ENCODE results near the gene DARS2. TPM values are rescaled to one million over a fixed set of nuclear protein-coding genes. Genes with fewer than 3 reads are reported as not detected.
"Not testable (repeated sequence)": the region's sequence is repeated elsewhere in the genome, so short reads cannot be mapped to it uniquely, and the experiment has no call there.

The DARS2 gene
- total RNA-seq, 1 donor from 2014 or later: 17.4 TPM

GRCh38 chr1:173798078-173798477 is 26.4 kb upstream of the DARS2 start:
- H3K4me3 Mint-ChIP-seq (ENCODE audit: unreplicated experiment): no peak overlapping the region
- FAIRE-seq: no peak

GRCh38 chr1:173799995-173800394 is 24.5 kb upstream of the DARS2 start:
- H3K27me3 Mint-ChIP-seq (ENCODE audit: low read depth, unreplicated experiment); H2AFZ ChIP-seq (ENCODE audit: low read depth, low read length); H3K79me2 ChIP-seq (ENCODE audit: insufficient read depth, low read length); H3K27me3 ChIP-seq (ENCODE audit: insufficient read depth, low read length); H3K4me3 Mint-ChIP-seq (ENCODE audit: unreplicated experiment); H3K4me1 ChIP-seq (ENCODE audit: insufficient read depth, low read length); H3K4me1 Mint-ChIP-seq (ENCODE audit: low read depth, unreplicated experiment); FAIRE-seq; H3K9ac ChIP-seq (ENCODE audit: low read length); H3K36me3 Mint-ChIP-seq (ENCODE audit: low read depth, unreplicated experiment); DNase-seq (ENCODE audit: low read depth); H3K4me2 ChIP-seq (ENCODE audit: low read length); H3K27ac ChIP-seq (ENCODE audit: low read depth, low read length); H3K27ac Mint-ChIP-seq (ENCODE audit: unreplicated experiment); H3K9me3 Mint-ChIP-seq (ENCODE audit: unreplicated experiment); H4K20me1 ChIP-seq (ENCODE audit: insufficient read depth, low read length); H3K4me3 ChIP-seq (ENCODE audit: insufficient read depth, low read depth, low read length); H3K9me3 ChIP-seq (ENCODE audit: insufficient read depth, low read depth, low read length): not testable (repeated sequence)
- H3K36me3 ChIP-seq (ENCODE audit: insufficient read depth, low read length): peaks cover 16% of the 10 kb centered on the region

More at GRCh38 chr1:173798078-173798477, 26.4 kb upstream of the DARS2 start:
- no peak for DNase-seq (ENCODE audit: low read depth)
- TF ChIP-seq EZH2 (IDR thresholded peaks at IDR 0.05; ENCODE audit: insufficient read depth, low read length): no peak
- no peak for TF ChIP-seq CTCF (IDR thresholded peaks at IDR 0.05; ENCODE audit: insufficient read depth, low read depth, low read length)
- Histone ChIP-seq H4K20me1 (ENCODE audit: insufficient read depth, low read length) (no peaks in the 10 kb centered on the region), H2AFZ (ENCODE audit: low read depth, low read length) (no peak overlapping the region), H3K27me3 (ENCODE audit: insufficient read depth, low read length) (no peaks in the 10 kb centered on the region), H3K4me1 (ENCODE audit: insufficient read depth, low read length) (no peaks in the 10 kb centered on the region), H3K4me2 (ENCODE audit: low read length) (no peak overlapping the region), H3K9ac (ENCODE audit: low read length) (no peak overlapping the region), H3K79me2 (ENCODE audit: insufficient read depth, low read length) (no peaks in the 10 kb centered on the region), H3K9me3 (ENCODE audit: insufficient read depth, low read depth, low read length) (no peaks in the 10 kb centered on the region), H3K4me3 (ENCODE audit: insufficient read depth, low read depth, low read length) (no peak overlapping the region), H3K36me3 (ENCODE audit: insufficient read depth, low read length) (peaks cover 15% of the 10 kb centered on the region), H3K27ac (ENCODE audit: low read depth, low read length) (no peak overlapping the region)
- Mint-ChIP-seq H3K27ac (ENCODE audit: unreplicated experiment) (no peak overlapping the region), H3K36me3 (ENCODE audit: low read depth, unreplicated experiment) (no peaks in the 10 kb centered on the region), H3K27me3 (ENCODE audit: low read depth, unreplicated experiment) (no peaks in the 10 kb centered on the region), H3K9me3 (ENCODE audit: unreplicated experiment) (no peaks in the 10 kb centered on the region), H3K4me1 (ENCODE audit: low read depth, unreplicated experiment) (peaks cover 5% of the 10 kb centered on the region)

- peaks cover 4% of the 10 kb centered on the region for H3K36me3 Mint-ChIP-seq (ENCODE audit: low read depth, unreplicated experiment)
- no peak overlapping the region for H3K27ac ChIP-seq (ENCODE audit: low read depth, low read length)
- H3K9me3 Mint-ChIP-seq (ENCODE audit: unreplicated experiment): no peaks in the 10 kb centered on the region
- H4K20me1 ChIP-seq (ENCODE audit: insufficient read depth, low read length): no peaks in the 10 kb centered on the region
- no peaks in the 10 kb centered on the region for H3K4me1 ChIP-seq (ENCODE audit: insufficient read depth, low read length)
- H3K36me3 ChIP-seq (ENCODE audit: insufficient read depth, low read length): peaks cover 26% of the 10 kb centered on the region
- H3K9ac ChIP-seq (ENCODE audit: low read length): no peak overlapping the region
- no peak for FAIRE-seq
- no peak for DNase-seq (ENCODE audit: low read depth)
- peaks cover 4% of the 10 kb centered on the region for H3K4me1 Mint-ChIP-seq (ENCODE audit: low read depth, unreplicated experiment)
- H3K4me3 ChIP-seq (ENCODE audit: insufficient read depth, low read depth, low read length): no peak overlapping the region
- TF ChIP-seq CTCF (IDR thresholded peaks at IDR 0.05; ENCODE audit: insufficient read depth, low read depth, low read length): no peak
- no peak for TF ChIP-seq EZH2 (IDR thresholded peaks at IDR 0.05; ENCODE audit: insufficient read depth, low read length)
- H3K4me2 ChIP-seq (ENCODE audit: low read length): no peak overlapping the region
- H3K27ac Mint-ChIP-seq (ENCODE audit: unreplicated experiment): no peak overlapping the region
- no peak overlapping the region for H2AFZ ChIP-seq (ENCODE audit: low read depth, low read length)
- H3K27me3 ChIP-seq (ENCODE audit: insufficient read depth, low read length): no peaks in the 10 kb centered on the region
- no peaks in the 10 kb centered on the region for H3K27me3 Mint-ChIP-seq (ENCODE audit: low read depth, unreplicated experiment)
- no peak overlapping the region for H3K4me3 Mint-ChIP-seq (ENCODE audit: unreplicated experiment)
- H3K79me2 ChIP-seq (ENCODE audit: insufficient read depth, low read length): no peaks in the 10 kb centered on the region
- no peaks in the 10 kb centered on the region for H3K9me3 ChIP-seq (ENCODE audit: insufficient read depth, low read depth, low read length)
Measured at GRCh38 chr1:173802961-173803360, 21.5 kb upstream of the DARS2 start.

DNA sequence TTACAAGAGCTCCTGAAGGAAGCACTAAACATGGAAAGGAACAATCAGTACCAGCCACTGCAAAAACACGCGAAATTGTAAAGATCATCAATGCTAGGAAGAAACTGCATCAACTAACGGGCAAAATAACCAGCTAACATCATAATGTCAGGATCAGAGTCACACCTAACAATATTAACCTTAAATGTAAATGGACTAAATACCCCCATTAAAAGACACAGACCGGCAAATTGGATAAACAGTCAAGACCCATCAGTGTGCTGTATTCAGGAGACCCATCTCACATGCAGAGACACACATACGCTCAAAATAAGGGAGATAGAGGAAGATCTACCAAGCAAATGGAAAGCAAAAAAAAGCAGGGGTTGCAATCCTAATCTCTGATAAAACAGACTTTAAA is 10.8 kb upstream of the DARS2 start:
- peaks cover 61% of the 10 kb centered on the region for H3K79me2 ChIP-seq (ENCODE audit: insufficient read depth, low read length)
- not testable (repeated sequence) for H3K4me3 ChIP-seq (ENCODE audit: insufficient read depth, low read depth, low read length); H3K4me1 ChIP-seq (ENCODE audit: insufficient read depth, low read length); H3K9ac ChIP-seq (ENCODE audit: low read length); DNase-seq (ENCODE audit: low read depth); H3K27ac ChIP-seq (ENCODE audit: low read depth, low read length); H3K4me2 ChIP-seq (ENCODE audit: low read length); H3K36me3 Mint-ChIP-seq (ENCODE audit: low read depth, unreplicated experiment); H3K4me3 Mint-ChIP-seq (ENCODE audit: unreplicated experiment); FAIRE-seq; H3K27me3 ChIP-seq (ENCODE audit: insufficient read depth, low read length); H3K9me3 Mint-ChIP-seq (ENCODE audit: unreplicated experiment); H3K27ac Mint-ChIP-seq (ENCODE audit: unreplicated experiment); H2AFZ ChIP-seq (ENCODE audit: low read depth, low read length); H3K27me3 Mint-ChIP-seq (ENCODE audit: low read depth, unreplicated experiment); H3K4me1 Mint-ChIP-seq (ENCODE audit: low read depth, unreplicated experiment); H3K9me3 ChIP-seq (ENCODE audit: insufficient read depth, low read depth, low read length); H3K36me3 ChIP-seq (ENCODE audit: insufficient read depth, low read length); H4K20me1 ChIP-seq (ENCODE audit: insufficient read depth, low read length)
